SK-N-SH treated with all-trans-retinoic acid at 6 μM for 48 hours (cell line): ENCODE data around the gene STXBP5.

Experiments used
- ATAC-seq: fragments of 200-7000 bp; cut with Tn5 transposase; 3 replicates; pipeline ENCODE4 v1.9.1; 2020; ENCODE audit warnings: mild to moderate bottlenecking, moderate library complexity
- ARNTL ChIP-seq: fragments of 450-650 bp; formaldehyde crosslinking; IDR thresholded peaks from 2 replicates; pipeline ENCODE4 v1.5.0; 2020; ENCODE audit warnings: low read depth, mild to moderate bottlenecking, moderate library complexity, borderline replicate concordance
- CREB5 ChIP-seq: fragments of 250-450 bp; sonication (Bioruptor Pico); IDR thresholded peaks from 2 replicates; pipeline ENCODE4 v1.5.1; 2020; ENCODE audit warnings: low read depth, mild to moderate bottlenecking, moderate library complexity
- CSDC2 ChIP-seq: fragments of 250-450 bp; sonication (Bioruptor Pico); IDR thresholded peaks from 2 replicates; pipeline ENCODE4 v1.5.0; 2020; ENCODE audit warnings: mild to moderate bottlenecking, moderate library complexity
- CSRNP3 ChIP-seq: fragments of 250-450 bp; sonication (Bioruptor Pico); IDR thresholded peaks from 2 replicates; pipeline ENCODE4 v1.5.1; 2021; ENCODE audit warnings: mild to moderate bottlenecking, moderate library complexity
- ESRRG ChIP-seq: fragments of 250-450 bp; sonication (Bioruptor Pico); IDR thresholded peaks from 2 replicates; pipeline ENCODE4 v1.6.1; 2021; ENCODE audit warnings: mild to moderate bottlenecking
- GLIS3 ChIP-seq: fragments of 250-450 bp; sonication (Bioruptor Pico); IDR thresholded peaks from 2 replicates; pipeline ENCODE4 v1.5.0; 2020; ENCODE audit warnings: mild to moderate bottlenecking, moderate library complexity
- ISL1 ChIP-seq: fragments of 250-450 bp; sonication (Bioruptor Pico); IDR thresholded peaks from 2 replicates; pipeline ENCODE4 v2.1.2; 2022; ENCODE audit warnings: mild to moderate bottlenecking, moderate library complexity
- OSR1 ChIP-seq: fragments of 250-450 bp; sonication (Bioruptor Pico); IDR thresholded peaks from 2 replicates; pipeline ENCODE4 v1.8.0; 2022; ENCODE audit warnings: moderate library complexity, mild to moderate bottlenecking, inconsistent platforms
- PATZ1 ChIP-seq: fragments of 250-450 bp; sonication (Bioruptor Pico); IDR thresholded peaks from 2 replicates; pipeline ENCODE4 v1.8.0; 2020; ENCODE audit warnings: mild to moderate bottlenecking, moderate library complexity, borderline replicate concordance
- PPARA ChIP-seq: fragments of 250-450 bp; sonication (Bioruptor Pico); IDR thresholded peaks from 2 replicates; pipeline ENCODE4 v1.5.0; 2020; ENCODE audit warnings: mild to moderate bottlenecking, borderline replicate concordance
- RARB ChIP-seq: fragments of 250-450 bp; sonication (Bioruptor Pico); IDR thresholded peaks from 2 replicates; pipeline ENCODE4 v1.8.0; 2021; ENCODE audit warnings: mild to moderate bottlenecking, moderate library complexity
- SNAI2 ChIP-seq: fragments of 250-450 bp; sonication (Bioruptor Pico); IDR thresholded peaks from 2 replicates; pipeline ENCODE4 v1.5.0; 2020; ENCODE audit warnings: mild to moderate bottlenecking, moderate library complexity
- TCF4 ChIP-seq: fragments of 250-450 bp; sonication (Bioruptor Pico); IDR thresholded peaks from 2 replicates; pipeline ENCODE4 v1.8.0; 2021; ENCODE audit warnings: mild to moderate bottlenecking, moderate library complexity, borderline replicate concordance
- TOX ChIP-seq: fragments of 250-450 bp; sonication (Bioruptor Pico); IDR thresholded peaks from 2 replicates; pipeline ENCODE4 v1.8.0; 2021; ENCODE audit warnings: mild to moderate bottlenecking, moderate library complexity, borderline replicate concordance
- ZC3H10 ChIP-seq: fragments of 250-450 bp; sonication (Bioruptor Pico); IDR thresholded peaks from 2 replicates; pipeline ENCODE4 v1.5.1; 2021; ENCODE audit warnings: mild to moderate bottlenecking, moderate library complexity
- ZFP30 ChIP-seq: fragments of 450-650 bp; formaldehyde crosslinking; IDR thresholded peaks from 2 replicates; pipeline ENCODE4 v1.5.0; 2022; ENCODE audit warnings: mild to moderate bottlenecking, moderate library complexity
- ZNF565 ChIP-seq: fragments of 450-650 bp; formaldehyde crosslinking; conservative IDR thresholded peaks from 2 replicates; pipeline ENCODE4 v1.5.0; 2020; ENCODE audit warnings: low read depth, mild to moderate bottlenecking, moderate library complexity
- ZNF70 ChIP-seq: fragments of 450-650 bp; formaldehyde crosslinking; IDR thresholded peaks from 2 replicates; pipeline ENCODE4 v1.5.0; 2020; ENCODE audit warnings: mild to moderate bottlenecking, moderate library complexity
- ZNF8 ChIP-seq: fragments of 450-650 bp; formaldehyde crosslinking; IDR thresholded peaks from 2 replicates; pipeline ENCODE4 v1.5.0; 2020; ENCODE audit warnings: mild to moderate bottlenecking, moderate library complexity
- TF ChIP-seq, protein P1 (sequence below): fragments of 250-450 bp; sonication (Bioruptor Pico); IDR thresholded peaks from 2 replicates; pipeline ENCODE4 v1.8.0; 2021; ENCODE audit warnings: low read depth, mild to moderate bottlenecking, moderate library complexity, borderline replicate concordance
- TF ChIP-seq, protein P2 (sequence below): fragments of 250-450 bp; sonication (Bioruptor Pico); IDR thresholded peaks from 2 replicates; pipeline ENCODE4 v1.5.0; 2020; ENCODE audit warnings: mild to moderate bottlenecking, moderate library complexity

The STXBP5 gene

GRCh38 chr6:147301070-147301469, 96.9 kb downstream of the STXBP5 start (continued):
- TF ChIP-seq, protein P1, sequence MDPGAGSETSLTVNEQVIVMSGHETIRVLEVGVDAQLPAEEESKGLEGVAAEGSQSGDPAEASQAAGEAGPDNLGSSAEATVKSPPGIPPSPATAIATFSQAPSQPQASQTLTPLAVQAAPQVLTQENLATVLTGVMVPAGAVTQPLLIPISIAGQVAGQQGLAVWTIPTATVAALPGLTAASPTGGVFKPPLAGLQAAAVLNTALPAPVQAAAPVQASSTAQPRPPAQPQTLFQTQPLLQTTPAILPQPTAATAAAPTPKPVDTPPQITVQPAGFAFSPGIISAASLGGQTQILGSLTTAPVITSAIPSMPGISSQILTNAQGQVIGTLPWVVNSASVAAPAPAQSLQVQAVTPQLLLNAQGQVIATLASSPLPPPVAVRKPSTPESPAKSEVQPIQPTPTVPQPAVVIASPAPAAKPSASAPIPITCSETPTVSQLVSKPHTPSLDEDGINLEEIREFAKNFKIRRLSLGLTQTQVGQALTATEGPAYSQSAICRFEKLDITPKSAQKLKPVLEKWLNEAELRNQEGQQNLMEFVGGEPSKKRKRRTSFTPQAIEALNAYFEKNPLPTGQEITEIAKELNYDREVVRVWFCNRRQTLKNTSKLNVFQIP = no peak
- no peak for TF ChIP-seq ZNF8 (CRISPR knock-in tag)
- TF ChIP-seq OSR1 (CRISPR knock-in tag) = no peak
- TF ChIP-seq CSDC2 (CRISPR knock-in tag) = no peak
- no peak for TF ChIP-seq GLIS3 (CRISPR knock-in tag)
- TF ChIP-seq ARNTL (CRISPR knock-in tag) = no peak
- no peak for TF ChIP-seq SNAI2 (CRISPR knock-in tag)

GRCh38 chr6:147304016-147304415, 99.8 kb downstream of the STXBP5 start:
- TF ChIP-seq ZNF70 (CRISPR knock-in tag) (no peak), ISL1 (CRISPR knock-in tag) (no peak), PPARA (CRISPR knock-in tag) (no peak), CSRNP3 (CRISPR knock-in tag) (no peak), ZNF565 (CRISPR knock-in tag) (no peak), ESRRG (no peak), ZFP30 (CRISPR knock-in tag) (no peak), ARNTL (CRISPR knock-in tag) (no peak), ZC3H10 (CRISPR knock-in tag) (no peak), TOX (CRISPR knock-in tag) (no peak), GLIS3 (CRISPR knock-in tag) (no peak), PATZ1 (CRISPR knock-in tag) (no peak), TCF4 (CRISPR knock-in tag) (no peak)
- TF ChIP-seq, protein P2, sequence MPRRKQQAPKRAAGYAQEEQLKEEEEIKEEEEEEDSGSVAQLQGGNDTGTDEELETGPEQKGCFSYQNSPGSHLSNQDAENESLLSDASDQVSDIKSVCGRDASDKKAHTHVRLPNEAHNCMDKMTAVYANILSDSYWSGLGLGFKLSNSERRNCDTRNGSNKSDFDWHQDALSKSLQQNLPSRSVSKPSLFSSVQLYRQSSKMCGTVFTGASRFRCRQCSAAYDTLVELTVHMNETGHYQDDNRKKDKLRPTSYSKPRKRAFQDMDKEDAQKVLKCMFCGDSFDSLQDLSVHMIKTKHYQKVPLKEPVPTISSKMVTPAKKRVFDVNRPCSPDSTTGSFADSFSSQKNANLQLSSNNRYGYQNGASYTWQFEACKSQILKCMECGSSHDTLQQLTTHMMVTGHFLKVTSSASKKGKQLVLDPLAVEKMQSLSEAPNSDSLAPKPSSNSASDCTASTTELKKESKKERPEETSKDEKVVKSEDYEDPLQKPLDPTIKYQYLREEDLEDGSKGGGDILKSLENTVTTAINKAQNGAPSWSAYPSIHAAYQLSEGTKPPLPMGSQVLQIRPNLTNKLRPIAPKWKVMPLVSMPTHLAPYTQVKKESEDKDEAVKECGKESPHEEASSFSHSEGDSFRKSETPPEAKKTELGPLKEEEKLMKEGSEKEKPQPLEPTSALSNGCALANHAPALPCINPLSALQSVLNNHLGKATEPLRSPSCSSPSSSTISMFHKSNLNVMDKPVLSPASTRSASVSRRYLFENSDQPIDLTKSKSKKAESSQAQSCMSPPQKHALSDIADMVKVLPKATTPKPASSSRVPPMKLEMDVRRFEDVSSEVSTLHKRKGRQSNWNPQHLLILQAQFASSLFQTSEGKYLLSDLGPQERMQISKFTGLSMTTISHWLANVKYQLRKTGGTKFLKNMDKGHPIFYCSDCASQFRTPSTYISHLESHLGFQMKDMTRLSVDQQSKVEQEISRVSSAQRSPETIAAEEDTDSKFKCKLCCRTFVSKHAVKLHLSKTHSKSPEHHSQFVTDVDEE (CRISPR knock-in tag) = no peak
- TF ChIP-seq, protein P1 = no peak
- TF ChIP-seq, all 23 proteins: peak for 0
- no peak for ATAC-seq

GRCh38 chr6:147310521-147310920, 106.3 kb downstream of the STXBP5 start:
- ATAC-seq = no peak
- TF ChIP-seq, protein P2 (CRISPR knock-in tag) = no peak
- TF ChIP-seq OSR1 (CRISPR knock-in tag) = no peak
- TF ChIP-seq ZNF70 (CRISPR knock-in tag) = no peak
- no peak for TF ChIP-seq RARB (CRISPR knock-in tag)
- no peak for TF ChIP-seq ARNTL (CRISPR knock-in tag)
- no peak for TF ChIP-seq GLIS3 (CRISPR knock-in tag)
- no peak for TF ChIP-seq ZFP30 (CRISPR knock-in tag)
- TF ChIP-seq, protein P1 = no peak
- no peak for TF ChIP-seq CREB5
- no peak for TF ChIP-seq ESRRG
- no peak for TF ChIP-seq ISL1 (CRISPR knock-in tag)
- no peak for TF ChIP-seq PPARA (CRISPR knock-in tag)
